Stimulated activated CD4-positive, alpha-beta T cell treated with anti-CD3 and anti-CD28 coated beads, Interleukin-1b, Interleukin-23, amount 100 ng/mL, for 1 hour (primary cell): ENCODE results near the gene C1QTNF1.
"Not testable (repeated sequence)": the region's sequence is repeated elsewhere in the genome, so short reads cannot be mapped to it uniquely, and the experiment has no call there.

Experiments
- DNase-seq, 2 donors: peaks; one replicate each; pipeline ENCODE4 v3.0.0-alpha.2; 2020; ENCODE audit warnings: low read depth in 2 of 2

C1QTNF1 gene

GRCh38 chr17:79023180-79023705 lies 726 bp upstream of the C1QTNF1 start:
- no peak for DNase-seq

- no peak for DNase-seq
These were observed 1.1 kb downstream of the C1QTNF1 start for GRCh38 chr17:79024901-79025737.

GRCh38 chr17:79026376-79027273 lies 2.7 kb downstream of the C1QTNF1 start:
- no peak for DNase-seq

GRCh38 chr17:79027274-79027924 lies 3.4 kb downstream of the C1QTNF1 start:
- no peak for DNase-seq

- no peak for DNase-seq
These were observed 4.0 kb downstream of the C1QTNF1 start for GRCh38 chr17:79027925-79028491.

GRCh38 chr17:79028496-79029326 lies 4.7 kb downstream of the C1QTNF1 start:
- DNase-seq = no peak

GRCh38 chr17:79029327-79030009 lies 5.5 kb downstream of the C1QTNF1 start:
- DNase-seq = no peak

- not testable (repeated sequence) for DNase-seq
These were observed 6.7 kb downstream of the C1QTNF1 start for GRCh38 chr17:79030636-79031035.

- DNase-seq = no peak
These were observed 8.3 kb downstream of the C1QTNF1 start for GRCh38 chr17:79031996-79032875.

GRCh38 chr17:79033046-79033616 lies 9.2 kb downstream of the C1QTNF1 start:
- DNase-seq = no peak

GRCh38 chr17:79033741-79034501 lies 10.0 kb downstream of the C1QTNF1 start:
- DNase-seq = no peak

- no peak for DNase-seq
These were observed 11.0 kb downstream of the C1QTNF1 start for GRCh38 chr17:79034931-79035485.

GRCh38 chr17:79035686-79036085 lies 11.7 kb downstream of the C1QTNF1 start:
- no peak for DNase-seq

GRCh38 chr17:79036181-79036580 lies 12.2 kb downstream of the C1QTNF1 start:
- no peak for DNase-seq

- no peak for DNase-seq
These were observed 12.6 kb downstream of the C1QTNF1 start for GRCh38 chr17:79036596-79036995.

GRCh38 chr17:79038545-79039135 lies 14.7 kb downstream of the C1QTNF1 start:
- no peak for DNase-seq

- no peak for DNase-seq
These were observed 15.2 kb downstream of the C1QTNF1 start for GRCh38 chr17:79039171-79039570.
